ENCODE measurements around the gene NACC1.
"Not testable (repeated sequence)": the region's sequence is repeated elsewhere in the genome, so short reads cannot be mapped to it uniquely, and the experiment has no call there.

DNA sequence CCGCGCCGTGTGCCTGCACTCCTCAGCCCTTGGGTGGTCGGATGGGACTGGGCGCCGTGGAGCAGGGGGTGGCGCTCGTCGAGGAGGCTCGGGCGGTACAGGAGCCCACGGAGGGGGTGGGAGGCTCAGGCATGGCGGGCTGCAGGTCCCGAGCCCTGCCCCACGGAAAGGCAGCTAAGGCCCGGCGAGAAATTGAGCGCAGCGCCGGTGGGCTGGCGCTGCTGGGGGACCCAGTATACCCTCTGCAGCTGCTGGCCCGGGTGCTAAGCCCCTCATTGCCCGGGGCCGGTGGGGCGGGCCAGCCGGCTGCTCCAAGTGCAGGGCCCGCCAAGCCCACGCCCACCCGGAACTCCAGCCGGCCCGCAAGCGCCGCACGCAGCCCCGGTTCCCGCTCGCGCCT lies 68.6 kb downstream of the NACC1 start:
- not testable (repeated sequence) for TF ChIP-seq EZH2 (IDR thresholded peaks at IDR 0.05; ENCODE audit: borderline replicate concordance, low read depth, low read length, severe bottlenecking)
- TF ChIP-seq, protein P1, sequence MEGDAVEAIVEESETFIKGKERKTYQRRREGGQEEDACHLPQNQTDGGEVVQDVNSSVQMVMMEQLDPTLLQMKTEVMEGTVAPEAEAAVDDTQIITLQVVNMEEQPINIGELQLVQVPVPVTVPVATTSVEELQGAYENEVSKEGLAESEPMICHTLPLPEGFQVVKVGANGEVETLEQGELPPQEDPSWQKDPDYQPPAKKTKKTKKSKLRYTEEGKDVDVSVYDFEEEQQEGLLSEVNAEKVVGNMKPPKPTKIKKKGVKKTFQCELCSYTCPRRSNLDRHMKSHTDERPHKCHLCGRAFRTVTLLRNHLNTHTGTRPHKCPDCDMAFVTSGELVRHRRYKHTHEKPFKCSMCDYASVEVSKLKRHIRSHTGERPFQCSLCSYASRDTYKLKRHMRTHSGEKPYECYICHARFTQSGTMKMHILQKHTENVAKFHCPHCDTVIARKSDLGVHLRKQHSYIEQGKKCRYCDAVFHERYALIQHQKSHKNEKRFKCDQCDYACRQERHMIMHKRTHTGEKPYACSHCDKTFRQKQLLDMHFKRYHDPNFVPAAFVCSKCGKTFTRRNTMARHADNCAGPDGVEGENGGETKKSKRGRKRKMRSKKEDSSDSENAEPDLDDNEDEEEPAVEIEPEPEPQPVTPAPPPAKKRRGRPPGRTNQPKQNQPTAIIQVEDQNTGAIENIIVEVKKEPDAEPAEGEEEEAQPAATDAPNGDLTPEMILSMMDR (IDR thresholded peaks at IDR 0.05; ENCODE audit: borderline replicate concordance, extremely low read depth, low read length, poor library complexity, severe bottlenecking) = not testable (repeated sequence)

Measured in DND-41 (cell line).